GM13977 (cell line): ENCODE results near the gene SEMA5B.

Experiments
- DNase-seq: peaks from one replicate; pipeline ENCODE4 v3.0.0; 2012; ENCODE audit warnings: low spot score
- CTCF ChIP-seq: IDR thresholded peaks from 2 replicates; pipeline ENCODE4 v1.5.1; 2012; ENCODE audit warnings: mild to moderate bottlenecking, control low read depth; ENCODE audit not compliant: insufficient read depth; ENCODE audit errors: extremely low read depth, missing control alignments
- in situ Hi-C: fragments of 300-500 bp; cut with MboI; formaldehyde crosslinking; loops from one replicate; pipeline ENCODE4 v1.12.0; 2022; ENCODE audit warnings: low sequenced_read_pairs, low pct_unique_long_range_greater_than_20kb, mixed read lengths, inconsistent platforms; ENCODE audit not compliant: unreplicated experiment

Gene SEMA5B

GRCh38 chr3:123012652-123013051, 14.9 kb downstream of the SEMA5B start:
- no peak for DNase-seq
- TF ChIP-seq CTCF = no peak
- in situ Hi-C loops = no loop called here

GRCh38 chr3:123011447-123011846, 16.1 kb downstream of the SEMA5B start:
- no peak for TF ChIP-seq CTCF
- in situ Hi-C loops = no loop called here
- DNase-seq = no peak

GRCh38 chr3:123008840-123009239, 18.7 kb downstream of the SEMA5B start:
- no peak for TF ChIP-seq CTCF
- in situ Hi-C loops = no loop called here
- DNase-seq = no peak

GRCh38 chr3:123006609-123007008, 21.0 kb downstream of the SEMA5B start:
- TF ChIP-seq CTCF = no peak
- in situ Hi-C loops = no loop called here

GRCh38 chr3:123005291-123005690, 22.3 kb downstream of the SEMA5B start:
- in situ Hi-C loops = no loop called here
- DNase-seq = no peak
- TF ChIP-seq CTCF = no peak

More at GRCh38 chr3:123006609-123007008, 21.0 kb downstream of the SEMA5B start:
- DNase-seq = no peak

- TF ChIP-seq CTCF = no peak
- in situ Hi-C loops = no loop called here
- DNase-seq = no peak
Measured at GRCh38 chr3:123004201-123004918, 23.2 kb downstream of the SEMA5B start.
